Testis (tissue), 3 donors: ENCODE measurements around the gene TRIM22. TPM values are rescaled to one million over a fixed set of nuclear protein-coding genes. Genes with fewer than 3 reads are reported as not detected.
"Not testable (repeated sequence)": the region's sequence is repeated elsewhere in the genome, so short reads cannot be mapped to it uniquely, and the experiment has no call there.

Source experiments
- DNase-seq: peaks from one replicate; pipeline ENCODE4 v3.0.0-alpha.2; 2019
- H3K27ac ChIP-seq, 2 donors: fragments of 200-600 bp; sonication (generic); one replicate each; pipeline ENCODE4 v1.5.1; 2019
- H3K27me3 ChIP-seq: fragments of 200-600 bp; sonication (generic); one replicate; pipeline ENCODE4 v1.5.1; 2019
- H3K36me3 ChIP-seq: fragments of 200-600 bp; sonication (generic); one replicate; pipeline ENCODE4 v1.5.1; 2017; ENCODE audit warnings: low read depth; ENCODE audit errors: missing control alignments
- H3K4me1 ChIP-seq: fragments of 200-600 bp; sonication (generic); one replicate; pipeline ENCODE4 v1.5.1; 2019
- H3K4me3 ChIP-seq, 2 donors: fragments of 200-600 bp; sonication (generic); one replicate each; pipeline ENCODE4 v1.5.1; 2017 to 2019
- H3K9me3 ChIP-seq: fragments of 200-600 bp; sonication (generic); one replicate; pipeline ENCODE4 v1.5.1; 2017
- CTCF ChIP-seq, 3 experiments: fragments of 450-650 bp in 2 of 3; fragments of 200-600 bp in 1 of 3; sonication (generic) in 1 of 3; IDR thresholded peaks; one replicate each; pipeline ENCODE4 v1.5.1; 2016 to 2019; ENCODE audit warnings: antibody characterized with exemption in 3 of 3, mild to moderate bottlenecking in 2 of 3, moderate library complexity in 1 of 3
- POLR2A ChIP-seq: fragments of 450-650 bp; IDR thresholded peaks from one replicate; pipeline ENCODE4 v1.6.1; 2017; ENCODE audit warnings: antibody characterized with exemption, mild to moderate bottlenecking, moderate library complexity
- whole genome bisulfite sequencing, 2 donors: methylation state at CpG; one replicate each; pipeline ENCODE4 v1.1.5; 2018; 5-methylcytosine and 5-hydroxymethylcytosine counted together
- intact Hi-C: fragments of 100-400 bp; cut with DNase I; formaldehyde crosslinking; loops from one replicate; pipeline ENCODE4 v1.15.1; 2023; ENCODE audit warnings: low total_unique reads
- polyA plus RNA-seq: library from polyadenylated mRNA; stranded (reverse); fragments of 350-450 nt; fragmentation: Illumina TruSeq; extraction: RNeasy Lipid Tissue Mini Kit (QIAGEN cat#74804); gene quantifications from one replicate; pipeline ENCODE4 v1.2.3, GENCODE V29; 2014; ENCODE audit warnings: low read depth, low replicate concordance; ENCODE audit not compliant: insufficient read depth
- total RNA-seq, 2 donors: library from RNA; depleted of rRNA; stranded (reverse); fragments of >200 nt; gene quantifications; one replicate each; pipeline ENCODE4 v1.2.3, GENCODE V29; 2016

Gene TRIM22
- total and polyA plus RNA-seq, 3 donors from 2014 or later, result 25.0 to 30.3 (median 25.0) TPM

- DNase-seq, result no peak
- no peaks in the 10 kb centered on the region for H3K36me3 ChIP-seq
- H3K27ac ChIP-seq, result no peak overlapping the region
- H3K4me3 ChIP-seq, result no peak overlapping the region
- intact Hi-C loops, result no loop called here
- H3K4me1 ChIP-seq, result no peaks in the 10 kb centered on the region
- no peak for TF ChIP-seq CTCF (IDR thresholded peaks at IDR 0.05)
- TF ChIP-seq POLR2A, result no peak
- no peaks in the 10 kb centered on the region for H3K9me3 ChIP-seq
- no peaks in the 10 kb centered on the region for H3K27me3 ChIP-seq
- WGBS, 2 donors, result 92 to 97% methylated on average over 4 of the region's 4 CpGs
These were observed 34.1 kb upstream of the TRIM22 start for GRCh38 chr11:5655474-5655873.

- H3K36me3 ChIP-seq, DNase-seq, H3K4me3 ChIP-seq, H3K27ac ChIP-seq, H3K4me1 ChIP-seq, H3K27me3 ChIP-seq, H3K9me3 ChIP-seq, intact Hi-C loops: not testable (repeated sequence)
- 95 to 97% methylated on average over 2 of the region's 2 CpGs for WGBS, 2 donors
These were observed 32.6 kb upstream of the TRIM22 start for GRCh38 chr11:5656956-5657355.

- 79 to 92% methylated on average over 5 of the region's 5 CpGs for WGBS, 2 donors
- intact Hi-C loops, result no loop called here
- TF ChIP-seq CTCF (IDR thresholded peaks at IDR 0.05) (no peak), POLR2A (no peak)
These were observed 31.3 kb upstream of the TRIM22 start for GRCh38 chr11:5658318-5658717.

GRCh38 chr11:5663511-5663910 is 26.1 kb upstream of the TRIM22 start:
- no peak for DNase-seq
- no peaks in the 10 kb centered on the region for H3K9me3 ChIP-seq
- intact Hi-C loops, result no loop called here
- peaks cover 7% of the 10 kb centered on the region for H3K4me1 ChIP-seq
- WGBS, 2 donors, result 96 to 98% methylated on average over 2 of the region's 2 CpGs
- no peak for TF ChIP-seq CTCF (IDR thresholded peaks at IDR 0.05)
- TF ChIP-seq POLR2A, result no peak
- H3K27ac ChIP-seq, result no peak overlapping the region
- no peaks in the 10 kb centered on the region for H3K27me3 ChIP-seq
- H3K4me3 ChIP-seq, result no peak overlapping the region
- H3K36me3 ChIP-seq, result no peaks in the 10 kb centered on the region

More at GRCh38 chr11:5658318-5658717, 31.3 kb upstream of the TRIM22 start:
- H3K4me1 ChIP-seq, result no peaks in the 10 kb centered on the region
- no peak for DNase-seq
- no peak overlapping the region for H3K4me3 ChIP-seq
- no peak overlapping the region for H3K27ac ChIP-seq
- H3K9me3 ChIP-seq, result no peaks in the 10 kb centered on the region
- H3K36me3 ChIP-seq, result no peaks in the 10 kb centered on the region
- H3K27me3 ChIP-seq, result no peaks in the 10 kb centered on the region

- Histone ChIP-seq H3K9me3 (no peaks in the 10 kb centered on the region), H3K4me3 (no peak overlapping the region), H3K27me3 (no peaks in the 10 kb centered on the region), H3K36me3 (no peaks in the 10 kb centered on the region), H3K27ac (no peak overlapping the region), H3K4me1 (peaks cover 7% of the 10 kb centered on the region)
- no peak for DNase-seq
- WGBS, 2 donors, result 71 to 82% methylated on average over 4 of the region's 4 CpGs
- TF ChIP-seq CTCF (IDR thresholded peaks at IDR 0.05) (no peak), POLR2A (no peak)
- intact Hi-C loops, result no loop called here
These were observed 24.5 kb upstream of the TRIM22 start for GRCh38 chr11:5665051-5665570.
